Endometrium (tissue), 2 donors: ENCODE data around the gene QARS1.

ENCODE experiments used
- FAIRE-seq: peaks from 2 replicates; lab custom pipeline; 2012; peaks lifted over from hg19 to GRCh38; lab: Jason Lieb, UNC
- donor health status: control.
- donor health status: control.

The QARS1 gene

GRCh38 chr3:49104427-49105291 lies at the start of gene QARS1:
QARS1 (minus strand) TSS chr3:49104757; CDS start chr3:49104733, 24 bp downstream.
- FAIRE-seq = peak; percentile 94

- no peak for FAIRE-seq
Measured at GRCh38 chr3:49153349-49153912, 48.9 kb upstream of the QARS1 start.

- FAIRE-seq = no peak
Measured at GRCh38 chr3:49151610-49152009, 47.1 kb upstream of the QARS1 start.

- FAIRE-seq = no peak
Measured at GRCh38 chr3:49148159-49148558, 43.6 kb upstream of the QARS1 start.

- no peak for FAIRE-seq
Measured at GRCh38 chr3:49140080-49140479, 35.5 kb upstream of the QARS1 start.

- no peak for FAIRE-seq
Measured at GRCh38 chr3:49135499-49135898, 30.9 kb upstream of the QARS1 start.

- FAIRE-seq = no peak
Measured at GRCh38 chr3:49134471-49135265, 30.1 kb upstream of the QARS1 start.

- FAIRE-seq = no peak
Measured at GRCh38 chr3:49133226-49133951, 28.8 kb upstream of the QARS1 start.

- no peak for FAIRE-seq
Measured at GRCh38 chr3:49132437-49133225, 28.1 kb upstream of the QARS1 start, which contains the start of gene LAMB2. LAMB2 (minus strand) TSS chr3:49133050; CDS start chr3:49132867, 183 bp downstream.

GRCh38 chr3:49132073-49132436 lies 27.5 kb upstream of the QARS1 start:
- FAIRE-seq = no peak

- FAIRE-seq = no peak
Measured at GRCh38 chr3:49131576-49131975, 27.0 kb upstream of the QARS1 start.

GRCh38 chr3:49131040-49131439 lies 26.5 kb upstream of the QARS1 start:
- FAIRE-seq = no peak

- FAIRE-seq = no peak
Measured at GRCh38 chr3:49124991-49125670, 20.6 kb upstream of the QARS1 start.

GRCh38 chr3:49124203-49124602 lies 19.6 kb upstream of the QARS1 start:
- FAIRE-seq = no peak

GRCh38 chr3:49123687-49124086 lies 19.1 kb upstream of the QARS1 start:
- FAIRE-seq = no peak

GRCh38 chr3:49122886-49123545 lies 18.5 kb upstream of the QARS1 start:
- no peak for FAIRE-seq

GRCh38 chr3:49122451-49122850 lies 17.9 kb upstream of the QARS1 start:
- no peak for FAIRE-seq

- FAIRE-seq = no peak
Measured at GRCh38 chr3:49122022-49122421, 17.5 kb upstream of the QARS1 start.

GRCh38 chr3:49121132-49121736 lies 16.7 kb upstream of the QARS1 start:
- no peak for FAIRE-seq
